ENCODE measurements around the gene IFFO2.
"Not testable (repeated sequence)": the region's sequence is repeated elsewhere in the genome, so short reads cannot be mapped to it uniquely, and the experiment has no call there.

The IFFO2 gene

GRCh38 chr1:18917071-18917799 is 39.2 kb downstream of the IFFO2 start:
- DNase-seq: no peak

GRCh38 chr1:18915341-18915740 is 41.1 kb downstream of the IFFO2 start:
- DNase-seq: no peak

GRCh38 chr1:18913065-18913835 is 43.2 kb downstream of the IFFO2 start:
- DNase-seq: peak; percentile 15

GRCh38 chr1:18912550-18912949 is 43.9 kb downstream of the IFFO2 start:
- DNase-seq: no peak

- DNase-seq: no peak
Measured at GRCh38 chr1:18908911-18909771, 47.3 kb downstream of the IFFO2 start.

- no peak for DNase-seq
Measured at GRCh38 chr1:18907917-18908845, 48.3 kb downstream of the IFFO2 start.

- DNase-seq: peak; percentile 30
Measured at GRCh38 chr1:18907021-18907916, 49.2 kb downstream of the IFFO2 start.

- no peak for DNase-seq
Measured at GRCh38 chr1:18903291-18903756, 53.2 kb downstream of the IFFO2 start.

GRCh38 chr1:18902523-18903290 is 53.8 kb downstream of the IFFO2 start, which contains the start of gene ALDH4A1:
ALDH4A1 (minus strand) TSS chr1:18902555; CDS start chr1:18902523, 32 bp downstream.
- DNase-seq: peak; percentile 95

GRCh38 chr1:18901952-18902522 is 54.4 kb downstream of the IFFO2 start:
- no peak for DNase-seq

GRCh38 chr1:18901147-18901951 is 55.1 kb downstream of the IFFO2 start:
- no peak for DNase-seq

GRCh38 chr1:18900303-18900841 is 56.1 kb downstream of the IFFO2 start:
- DNase-seq: no peak

- DNase-seq: no peak
Measured at GRCh38 chr1:18899363-18900049, 57.0 kb downstream of the IFFO2 start.

GRCh38 chr1:18898567-18898966 is 57.9 kb downstream of the IFFO2 start:
- DNase-seq: no peak

GRCh38 chr1:18895317-18895716 is 61.2 kb downstream of the IFFO2 start:
- no peak for DNase-seq

- no peak for DNase-seq
Measured at GRCh38 chr1:18893120-18893519, 63.4 kb downstream of the IFFO2 start.

GRCh38 chr1:18891858-18892257 is 64.6 kb downstream of the IFFO2 start:
- not testable (repeated sequence) for DNase-seq

GRCh38 chr1:18891426-18891780 is 65.1 kb downstream of the IFFO2 start:
- DNase-seq: no peak
